ENCODE measurements around the gene ZBTB11. TPM values are rescaled to one million over a fixed set of nuclear protein-coding genes. Genes with fewer than 3 reads are reported as not detected.

ZBTB11 gene
- total and polyA plus RNA-seq, 2 of the 13 experiments (the other 11 are each of a cell fraction or from before 2014, with no cell fraction given), result 5.9 to 18.1 TPM

- TF ChIP-seq GPBP1L1 (CRISPR knock-in tag; IDR thresholded peaks at IDR 0.05), result no peak
- no peak for TF ChIP-seq NR2F1 (CRISPR knock-in tag; IDR thresholded peaks at IDR 0.05)
- peak; percentile 41 for TF ChIP-seq HDAC1 (CRISPR knock-in tag; IDR thresholded peaks at IDR 0.05)
- peak; percentile 80 for TF ChIP-seq E2F1 (CRISPR knock-in tag; IDR thresholded peaks at IDR 0.05)
- no peak for TF ChIP-seq MYC (CRISPR knock-in tag; IDR thresholded peaks at IDR 0.05; ENCODE audit: borderline replicate concordance)
- TF ChIP-seq PAWR (CRISPR knock-in tag; IDR thresholded peaks at IDR 0.05; ENCODE audit: borderline replicate concordance), result no peak
- TF ChIP-seq ZNF224 (CRISPR knock-in tag; IDR thresholded peaks at IDR 0.05), result 0 out of 2 replicates have a peak, but pooled peaks have one; percentile 44
- no peak for TF ChIP-seq ZNF788 (CRISPR knock-in tag; IDR thresholded peaks at IDR 0.05; ENCODE audit: borderline replicate concordance)
- TF ChIP-seq ATF2 (CRISPR knock-in tag; IDR thresholded peaks at IDR 0.05), result peak; percentile 23; the same call in 1 of the 2 replicates
- no peak for TF ChIP-seq TP53 (CRISPR knock-in tag; conservative IDR thresholded peaks at IDR 0.05)
- TF ChIP-seq CREB1 (IDR thresholded peaks at IDR 0.05), result peak; percentile 37; the same call in 1 of the 2 replicates
- TF ChIP-seq CREB1 (CRISPR knock-in tag; IDR thresholded peaks at IDR 0.05), result peak; percentile 86
- no peak for TF ChIP-seq ZNF367 (CRISPR knock-in tag; IDR thresholded peaks at IDR 0.05; ENCODE audit: borderline replicate concordance)
- TF ChIP-seq STAT6 (CRISPR knock-in tag; IDR thresholded peaks at IDR 0.05; ENCODE audit: borderline replicate concordance), result peak; percentile 87; the same call in 1 of the 2 replicates
- TF ChIP-seq HIVEP1 (CRISPR knock-in tag; IDR thresholded peaks at IDR 0.05), result peak; percentile 72; the same call in 1 of the 2 replicates
- TF ChIP-seq IRX3 (CRISPR knock-in tag; IDR thresholded peaks at IDR 0.05; ENCODE audit: borderline replicate concordance, low read depth), result no peak
- no peak for TF ChIP-seq RBM22 (optimal IDR thresholded peaks at IDR 0.05; ENCODE audit: low read length)
- TF ChIP-seq HES4 (CRISPR knock-in tag; IDR thresholded peaks at IDR 0.05; ENCODE audit: borderline replicate concordance), result no peak
Observed at GRCh38 chr3:101724329-101725193, 47.6 kb upstream of the ZBTB11 start, which contains the start of gene CEP97 (continued).

Measured in HepG2 (cell line).